Panc1 (cell line): ENCODE data around the gene ZKSCAN5.

Source experiments
- POLR2AphosphoS5 ChIP-seq: IDR thresholded peaks from 2 replicates; pipeline ENCODE4 v1.6.1; 2012; ENCODE audit warnings: mild to moderate bottlenecking, low read depth, low read length, moderate library complexity
- SIN3A ChIP-seq: IDR thresholded peaks from 2 replicates; pipeline ENCODE4 v1.6.1; 2012; ENCODE audit warnings: low read depth, mild to moderate bottlenecking, low read length, moderate library complexity, borderline replicate concordance; ENCODE audit not compliant: insufficient read depth
- TCF7L2 ChIP-seq: IDR thresholded peaks from 2 replicates; pipeline ENCODE4 v1.6.1; 2011; ENCODE audit warnings: mild to moderate bottlenecking, low read depth, low read length, inconsistent platforms
- TF ChIP-seq, protein P1 (sequence below): fragments of 450-650 bp; IDR thresholded peaks from 2 replicates; pipeline ENCODE4 v1.5.1; 2017; ENCODE audit warnings: mild to moderate bottlenecking

GRCh38 chr7:99562832-99563231 is 58.4 kb downstream of the ZKSCAN5 start:
- TF ChIP-seq POLR2AphosphoS5: no peak
- TF ChIP-seq, protein P1, sequence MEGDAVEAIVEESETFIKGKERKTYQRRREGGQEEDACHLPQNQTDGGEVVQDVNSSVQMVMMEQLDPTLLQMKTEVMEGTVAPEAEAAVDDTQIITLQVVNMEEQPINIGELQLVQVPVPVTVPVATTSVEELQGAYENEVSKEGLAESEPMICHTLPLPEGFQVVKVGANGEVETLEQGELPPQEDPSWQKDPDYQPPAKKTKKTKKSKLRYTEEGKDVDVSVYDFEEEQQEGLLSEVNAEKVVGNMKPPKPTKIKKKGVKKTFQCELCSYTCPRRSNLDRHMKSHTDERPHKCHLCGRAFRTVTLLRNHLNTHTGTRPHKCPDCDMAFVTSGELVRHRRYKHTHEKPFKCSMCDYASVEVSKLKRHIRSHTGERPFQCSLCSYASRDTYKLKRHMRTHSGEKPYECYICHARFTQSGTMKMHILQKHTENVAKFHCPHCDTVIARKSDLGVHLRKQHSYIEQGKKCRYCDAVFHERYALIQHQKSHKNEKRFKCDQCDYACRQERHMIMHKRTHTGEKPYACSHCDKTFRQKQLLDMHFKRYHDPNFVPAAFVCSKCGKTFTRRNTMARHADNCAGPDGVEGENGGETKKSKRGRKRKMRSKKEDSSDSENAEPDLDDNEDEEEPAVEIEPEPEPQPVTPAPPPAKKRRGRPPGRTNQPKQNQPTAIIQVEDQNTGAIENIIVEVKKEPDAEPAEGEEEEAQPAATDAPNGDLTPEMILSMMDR: no peak
- no peak for TF ChIP-seq TCF7L2
- no peak for TF ChIP-seq SIN3A
